ENCODE data around the gene ELN.
"Not testable (repeated sequence)": the region's sequence is repeated elsewhere in the genome, so short reads cannot be mapped to it uniquely, and the experiment has no call there.

ELN gene

GRCh38 chr7:74043523-74043951, 15.6 kb downstream of the ELN start:
- DNase-seq (ENCODE audit: low spot score) = no peak

DNA sequence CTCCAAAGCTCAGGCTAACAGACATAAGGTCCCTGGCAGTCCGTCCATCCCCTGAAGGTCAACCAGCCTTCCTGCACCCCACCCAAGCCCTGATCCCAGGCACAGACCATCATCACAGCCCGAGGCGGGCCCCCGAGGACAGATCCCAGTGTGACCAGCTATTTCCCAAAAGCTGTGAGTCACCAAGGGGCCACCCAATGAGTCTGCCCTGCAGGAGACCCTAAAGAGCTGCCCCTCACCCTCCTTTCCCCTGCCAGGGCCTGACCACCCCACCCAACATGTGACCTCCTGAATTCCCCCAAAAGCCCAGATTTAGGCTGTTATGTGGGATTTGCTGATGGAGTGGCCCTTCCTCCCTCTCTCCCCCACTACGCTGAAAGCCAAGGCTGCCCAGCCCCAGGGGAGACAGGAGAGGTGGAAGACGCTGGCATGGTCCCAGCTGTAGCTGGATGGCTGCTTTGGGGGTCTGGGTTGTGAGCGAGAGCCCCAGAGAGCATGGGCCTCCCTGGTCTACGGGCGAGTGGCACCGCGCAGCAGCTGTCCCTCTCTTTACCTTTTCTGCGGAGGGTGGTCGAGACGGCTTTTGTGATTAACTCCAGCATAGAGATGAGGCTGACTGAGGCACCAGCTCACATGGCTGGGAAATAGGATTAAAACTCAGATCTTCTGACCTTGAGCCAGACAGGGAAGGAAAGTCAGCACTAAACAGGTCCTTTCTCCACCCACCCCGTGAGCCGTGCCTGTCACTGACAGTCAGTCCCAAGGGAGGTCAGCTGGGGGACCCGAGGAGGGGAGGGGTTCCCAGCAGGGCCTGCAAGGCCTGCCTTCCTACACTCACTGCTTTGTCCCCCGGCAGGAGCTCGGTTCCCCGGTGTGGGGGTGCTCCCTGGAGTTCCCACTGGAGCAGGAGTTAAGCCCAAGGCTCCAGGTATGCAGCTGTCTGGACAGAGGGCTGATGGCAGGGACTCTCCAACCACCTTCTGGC, 16.7 kb downstream of the ELN start:
- no peak for DNase-seq (ENCODE audit: low spot score)

DNA sequence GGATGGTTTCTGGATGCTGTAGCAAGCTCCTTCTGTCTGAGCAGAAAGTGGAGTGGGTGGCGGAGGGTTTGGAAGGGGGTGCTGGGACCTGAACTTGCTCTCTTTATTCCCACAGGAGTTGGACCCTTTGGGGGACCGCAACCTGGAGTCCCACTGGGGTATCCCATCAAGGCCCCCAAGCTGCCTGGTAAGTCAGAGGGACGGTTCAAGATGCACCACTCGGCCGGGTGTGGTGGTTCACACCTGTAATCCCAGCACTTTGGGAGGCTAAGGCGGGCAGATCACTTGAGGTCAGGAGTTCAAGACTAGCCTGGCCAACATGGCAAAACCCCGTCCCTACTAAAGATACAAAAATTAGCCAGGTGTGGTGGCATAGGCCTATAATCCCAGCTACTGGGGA, 18.6 kb downstream of the ELN start:
- DNase-seq (ENCODE audit: low spot score) = not testable (repeated sequence)

DNA sequence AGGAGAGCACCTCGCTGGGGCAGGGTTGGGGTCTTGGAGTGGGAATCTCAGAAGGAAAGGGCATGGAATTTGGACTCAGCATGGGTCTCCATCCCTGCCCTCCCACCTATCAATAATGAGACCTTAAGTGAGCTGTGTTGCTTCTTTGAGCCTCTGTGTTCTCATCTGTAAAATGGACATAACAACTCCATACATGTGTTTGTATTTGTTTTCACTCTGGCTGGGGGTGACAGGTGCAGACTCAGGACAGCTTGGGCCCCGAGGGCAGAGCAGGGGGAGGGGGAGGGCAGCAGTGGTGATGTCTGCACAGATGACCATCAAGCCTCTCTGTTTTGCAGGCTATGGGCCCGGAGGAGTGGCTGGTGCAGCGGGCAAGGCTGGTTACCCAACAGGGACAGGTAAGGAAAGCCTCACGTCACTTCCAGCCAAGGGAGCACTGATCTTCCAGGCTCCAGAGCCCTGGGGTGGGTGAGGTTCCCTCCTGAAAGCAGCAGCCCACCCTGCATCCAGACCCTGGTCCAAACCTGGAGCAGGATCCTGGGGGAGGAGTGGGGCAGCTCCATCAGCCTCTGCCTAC, 19.9 kb downstream of the ELN start:
- DNase-seq (ENCODE audit: low spot score) = no peak

- DNase-seq (ENCODE audit: low spot score) = no peak
Observed at GRCh38 chr7:74048999-74049599, 21.1 kb downstream of the ELN start.

GRCh38 chr7:74049997-74050798, 22.2 kb downstream of the ELN start:
- DNase-seq (ENCODE audit: low spot score) = no peak

- DNase-seq (ENCODE audit: low spot score) = no peak
Observed at GRCh38 chr7:74051193-74051592, 23.2 kb downstream of the ELN start.

DNA sequence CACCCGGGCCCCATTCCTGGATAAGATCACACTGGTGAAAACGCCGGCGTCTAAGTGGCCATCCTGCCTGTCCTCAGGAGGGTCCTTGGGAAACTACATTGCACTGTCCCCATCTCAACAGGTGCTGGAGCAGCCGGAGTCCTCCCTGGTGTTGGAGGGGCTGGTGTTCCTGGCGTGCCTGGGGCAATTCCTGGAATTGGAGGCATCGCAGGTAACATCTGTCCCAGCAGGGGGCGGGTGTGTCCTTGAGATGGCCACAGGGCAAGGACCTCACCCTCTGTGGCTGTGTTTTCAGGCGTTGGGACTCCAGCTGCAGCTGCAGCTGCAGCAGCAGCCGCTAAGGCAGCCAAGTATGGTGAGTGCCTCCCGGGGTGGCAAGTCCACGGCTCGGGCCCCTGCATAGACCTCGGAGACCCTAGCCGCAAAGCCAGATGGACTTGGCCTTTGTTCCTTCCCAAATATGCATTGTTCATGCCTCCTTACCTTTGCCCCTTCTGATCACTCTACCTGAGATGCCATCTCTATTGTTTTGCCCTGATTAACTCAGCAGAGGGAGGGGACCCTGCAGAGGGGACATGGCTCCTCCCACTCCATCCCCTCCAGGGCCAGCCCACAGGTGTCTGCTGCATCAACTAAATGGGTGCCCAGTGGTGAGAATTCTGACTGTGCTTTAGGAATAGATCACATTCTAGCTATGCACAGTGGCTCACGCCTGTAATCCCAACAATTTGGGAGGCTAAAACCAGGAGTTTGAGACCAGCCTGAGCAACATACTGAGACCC, 23.8 kb downstream of the ELN start:
- peak; percentile 32 for DNase-seq (ENCODE audit: low spot score)

DNA sequence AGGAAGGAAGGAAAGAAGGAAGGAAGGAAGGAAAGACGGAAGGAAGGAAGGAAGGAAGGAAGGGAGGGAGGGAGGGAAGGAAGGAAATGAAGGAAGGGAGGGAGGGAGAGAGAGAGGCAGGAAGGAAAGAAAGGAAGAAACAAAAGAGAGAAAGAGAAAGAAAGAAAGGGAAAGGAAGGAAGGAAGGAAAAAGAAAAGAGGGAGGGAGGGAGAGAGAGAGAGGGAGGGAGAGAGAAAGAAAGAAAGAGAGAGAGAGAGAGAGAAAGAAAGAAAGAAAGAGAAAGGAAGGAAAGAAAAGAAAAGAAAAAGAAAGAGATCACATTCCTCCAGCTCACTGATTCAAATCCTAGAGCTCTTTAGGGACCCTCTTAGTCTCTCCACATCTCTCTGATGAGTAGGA, 24.7 kb downstream of the ELN start:
- DNase-seq (ENCODE audit: low spot score) = no peak

DNA sequence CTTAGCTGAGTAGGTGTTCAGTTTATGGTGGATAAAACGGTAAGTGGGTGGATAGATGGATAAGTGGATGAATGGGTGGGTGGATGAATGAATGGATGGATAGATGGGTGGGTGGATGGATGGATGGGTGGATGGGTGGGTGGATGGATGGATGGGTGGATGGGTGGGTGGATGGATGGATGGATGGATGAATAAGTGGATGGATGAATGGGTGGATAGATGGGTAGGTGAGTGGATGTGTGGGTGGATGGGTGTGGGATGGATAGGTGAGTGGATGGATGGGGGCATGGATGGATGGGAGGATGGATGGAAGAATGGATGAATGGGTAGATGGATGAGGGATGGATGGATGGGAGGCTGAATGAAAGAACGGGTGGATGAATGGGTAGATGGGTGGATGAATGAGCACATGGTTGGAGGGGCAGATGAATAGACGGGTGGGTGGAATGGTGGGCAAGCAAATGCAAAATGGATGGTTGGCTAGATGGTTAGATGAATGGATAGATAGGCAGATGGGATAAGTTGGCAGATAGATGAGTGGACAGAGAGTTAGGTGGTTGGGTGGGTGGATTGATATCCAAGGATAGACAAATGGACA, 25.7 kb downstream of the ELN start:
- no peak for DNase-seq (ENCODE audit: low spot score)

GRCh38 chr7:74056096-74056915, 28.3 kb downstream of the ELN start:
- no peak for DNase-seq (ENCODE audit: low spot score)

- no peak for DNase-seq (ENCODE audit: low spot score)
Observed at GRCh38 chr7:74057216-74057925, 29.4 kb downstream of the ELN start.

- no peak for DNase-seq (ENCODE audit: low spot score)
Observed at GRCh38 chr7:74057987-74058386, 30.0 kb downstream of the ELN start.

- DNase-seq (ENCODE audit: low spot score) = no peak
Observed at GRCh38 chr7:74058486-74058885, 30.5 kb downstream of the ELN start.

DNA sequence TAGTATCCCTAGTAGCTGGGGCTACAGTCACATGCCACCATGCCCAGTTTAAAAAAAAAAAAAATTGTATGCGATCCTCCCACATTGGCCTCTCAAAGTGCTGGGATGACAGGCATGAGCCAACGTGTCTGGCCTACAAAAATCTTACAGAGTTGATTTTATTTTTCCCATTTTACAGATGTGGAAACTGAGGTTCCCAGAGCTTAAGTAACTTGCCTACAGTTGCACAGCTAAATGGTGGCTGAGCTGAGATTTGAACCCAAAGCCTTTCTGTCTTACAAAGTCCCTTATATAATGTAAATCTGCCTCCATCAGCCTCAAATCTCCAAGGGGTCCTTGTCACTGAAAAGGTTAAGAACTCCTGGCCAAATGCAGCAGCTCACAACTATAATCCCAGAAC, 31.1 kb downstream of the ELN start:
- DNase-seq (ENCODE audit: low spot score) = no peak

GRCh38 chr7:74059681-74060588, 32.0 kb downstream of the ELN start:
- no peak for DNase-seq (ENCODE audit: low spot score)

DNA sequence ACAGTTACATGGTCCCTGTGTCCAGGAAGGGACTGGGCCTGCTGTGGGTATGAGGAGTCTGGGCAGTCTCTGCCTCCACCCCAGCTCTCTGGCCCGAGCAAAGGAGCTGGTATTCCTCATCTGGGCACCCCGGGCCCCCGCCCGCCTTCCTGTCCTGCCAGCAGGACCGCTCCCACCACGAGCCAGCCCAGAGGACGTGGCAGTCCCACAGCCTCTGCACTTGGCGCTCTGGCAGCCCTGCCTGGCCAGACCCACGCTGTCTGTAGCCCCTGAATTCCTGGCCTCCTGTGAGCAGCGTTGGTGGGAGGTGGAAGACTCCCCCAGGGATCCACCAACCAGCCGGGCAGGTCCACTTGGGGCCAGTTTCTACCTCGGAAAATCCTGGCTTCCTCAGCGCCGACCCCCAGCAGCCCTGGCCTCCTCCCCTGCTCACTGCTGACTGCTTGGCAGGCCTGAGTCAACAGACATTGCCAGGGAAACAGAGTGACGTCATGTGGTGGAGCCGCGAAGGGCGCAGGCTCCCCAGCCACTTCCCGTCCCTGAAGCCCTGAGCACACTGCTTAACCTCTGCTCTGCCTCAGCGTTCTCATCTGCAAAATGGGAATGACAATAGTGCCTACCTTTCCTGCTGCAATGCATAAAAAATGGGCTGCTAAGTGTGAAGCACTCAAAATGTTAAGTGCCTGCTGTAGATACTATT, 34.0 kb downstream of the ELN start:
- DNase-seq (ENCODE audit: low spot score) = peak; percentile 93

- DNase-seq (ENCODE audit: low spot score) = no peak
Observed at GRCh38 chr7:74063223-74063641, 35.3 kb downstream of the ELN start.
